GF-D8 (cell line): ENCODE measurements around the gene ATP13A5.

Experiments
- DNase-seq: peaks from one replicate; lab custom pipeline; 2025; lab: John Stamatoyannopoulos, UW

The ATP13A5 gene

GRCh38 chr3:193253986-193254660 is 124.4 kb downstream of the ATP13A5 start:
- DNase-seq = no peak

DNA sequence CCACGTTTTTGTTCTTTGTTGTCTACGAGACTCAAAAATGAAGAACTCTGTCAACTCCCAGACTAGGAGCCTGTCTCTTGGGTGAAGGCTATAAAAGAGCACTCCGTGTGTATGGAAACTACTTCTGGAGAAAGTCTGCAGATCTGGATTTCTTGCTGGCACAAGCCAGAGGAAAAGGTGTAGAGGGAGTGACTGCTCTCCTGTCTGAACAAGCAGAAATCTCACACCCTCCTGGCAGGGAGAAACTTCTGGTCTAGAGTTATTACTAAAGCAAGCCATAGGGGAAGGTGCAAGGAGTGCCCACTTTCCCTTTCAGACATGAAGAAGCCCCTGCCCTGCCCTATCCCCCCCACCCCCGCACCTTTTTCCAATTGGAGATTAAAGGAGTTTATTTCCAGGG is 128.1 kb downstream of the ATP13A5 start:
- no peak for DNase-seq

DNA sequence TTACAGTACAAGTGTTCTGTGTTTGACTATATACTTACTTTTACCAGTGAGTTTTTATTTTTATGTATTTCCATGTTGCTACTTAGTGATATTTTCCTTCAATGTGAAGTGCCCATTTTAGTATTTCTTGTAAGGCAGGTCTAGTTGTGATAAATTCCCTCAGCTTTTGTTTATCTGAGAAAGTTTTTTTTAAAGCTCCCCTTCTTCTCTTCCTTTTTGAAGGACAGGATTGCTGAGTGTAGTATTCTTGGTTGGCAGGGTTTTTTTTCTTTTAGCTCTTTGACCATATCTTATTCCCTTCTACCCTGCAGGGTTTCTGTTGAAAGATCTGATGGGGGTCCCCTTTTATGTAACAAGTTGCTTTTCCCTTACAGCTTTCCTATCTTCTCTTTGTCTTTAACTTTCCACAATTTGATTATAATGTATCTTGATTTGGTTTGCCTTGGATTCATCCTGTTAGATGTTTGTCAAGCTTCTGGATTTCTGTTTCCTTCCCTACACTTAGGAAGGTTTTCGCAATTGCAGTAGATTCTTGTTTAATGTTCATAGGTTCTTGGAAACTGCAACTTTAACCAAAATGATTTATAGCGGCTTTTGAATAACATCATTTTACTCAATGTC is 129.6 kb downstream of the ATP13A5 start:
- DNase-seq = no peak

DNA sequence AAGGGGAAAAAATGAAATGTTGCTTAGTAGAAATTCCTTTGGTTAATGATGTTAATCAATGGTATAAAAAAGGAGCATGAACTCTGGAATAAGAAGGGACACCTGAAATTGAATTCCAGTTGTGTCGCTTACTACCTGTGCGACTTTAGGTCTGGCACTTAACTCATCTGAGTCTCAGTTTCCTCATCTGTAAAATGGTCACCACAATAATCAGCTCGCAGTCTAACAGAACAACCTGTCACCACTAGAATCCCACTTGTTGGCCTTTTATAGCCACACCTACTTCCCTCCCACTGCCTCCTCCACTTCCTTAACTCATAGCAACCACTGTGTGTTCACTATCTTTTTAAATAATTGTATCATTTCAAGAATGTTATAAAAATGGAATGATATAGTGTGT is 135.0 kb downstream of the ATP13A5 start:
- no peak for DNase-seq

DNA sequence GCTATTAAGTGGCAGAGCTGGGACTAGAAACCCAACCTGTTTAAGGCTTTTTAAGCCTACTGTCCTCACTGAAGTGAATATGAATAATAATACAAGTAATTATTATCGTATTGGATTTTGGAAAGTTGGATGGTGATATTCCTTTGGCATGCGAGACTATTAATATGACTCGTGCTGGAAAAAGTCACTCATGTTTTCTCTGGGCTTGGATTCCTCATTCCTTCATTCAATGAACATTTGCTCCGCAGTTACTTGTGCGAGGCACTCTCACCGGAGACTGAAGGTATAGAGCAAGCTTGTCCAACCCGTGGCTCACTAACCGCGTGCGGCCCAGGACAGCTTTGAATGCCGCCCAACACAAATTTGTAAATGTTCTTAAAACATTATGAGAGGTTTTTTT is 136.8 kb downstream of the ATP13A5 start:
- no peak for DNase-seq

DNA sequence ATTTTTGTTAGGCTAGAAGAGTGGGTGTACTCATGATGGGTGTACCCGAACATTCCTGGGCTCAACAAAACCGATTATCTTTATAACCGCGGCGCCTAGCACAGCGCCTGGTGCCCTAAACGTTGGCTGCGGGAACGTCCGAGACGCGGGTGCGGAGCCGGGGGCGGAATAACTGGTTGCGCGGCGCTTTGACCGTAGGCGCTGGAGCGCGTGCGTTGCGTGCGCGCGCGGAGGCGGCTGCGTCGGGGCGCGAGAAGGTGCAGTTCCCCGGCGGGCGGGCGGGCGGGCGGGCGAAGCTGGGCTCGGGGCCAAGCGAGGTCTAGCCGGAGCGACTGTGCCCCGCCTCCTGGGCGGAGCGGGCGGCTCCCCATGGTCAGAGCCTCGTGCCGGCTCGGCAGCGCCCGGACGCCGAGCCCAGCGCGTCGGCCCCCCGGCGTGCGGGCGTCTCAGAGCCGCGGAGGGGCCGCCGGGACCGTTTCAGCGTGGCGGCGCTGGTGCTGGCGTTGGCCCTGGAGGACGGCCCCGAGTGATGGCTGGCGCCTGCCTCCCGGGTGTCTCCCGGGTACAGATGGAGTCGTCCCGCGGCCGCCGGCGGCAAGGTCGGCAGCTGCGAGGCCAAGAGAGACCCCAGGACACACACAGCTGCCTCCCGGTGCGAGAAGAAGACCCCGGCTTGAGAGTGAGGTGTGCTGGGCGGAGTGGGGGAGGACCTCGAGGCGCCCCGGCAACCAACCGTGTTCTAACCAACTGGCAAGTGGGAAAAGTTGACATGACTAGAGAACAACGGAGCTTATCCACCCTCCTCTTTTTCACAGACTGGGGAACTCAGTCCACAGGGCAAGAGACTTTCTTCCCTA is 137.5 kb downstream of the ATP13A5 start, which contains the start of gene PLAAT1:
Gene PLAAT1 (plus strand): TSS at position 373 of the 857 bp plus-strand sequence. CDS start 14,429 bp downstream, outside the sequence.
- DNase-seq = no peak

GRCh38 chr3:193240436-193240849 is 138.1 kb downstream of the ATP13A5 start:
- DNase-seq = no peak

GRCh38 chr3:193237030-193237429 is 141.5 kb downstream of the ATP13A5 start:
- no peak for DNase-seq

DNA sequence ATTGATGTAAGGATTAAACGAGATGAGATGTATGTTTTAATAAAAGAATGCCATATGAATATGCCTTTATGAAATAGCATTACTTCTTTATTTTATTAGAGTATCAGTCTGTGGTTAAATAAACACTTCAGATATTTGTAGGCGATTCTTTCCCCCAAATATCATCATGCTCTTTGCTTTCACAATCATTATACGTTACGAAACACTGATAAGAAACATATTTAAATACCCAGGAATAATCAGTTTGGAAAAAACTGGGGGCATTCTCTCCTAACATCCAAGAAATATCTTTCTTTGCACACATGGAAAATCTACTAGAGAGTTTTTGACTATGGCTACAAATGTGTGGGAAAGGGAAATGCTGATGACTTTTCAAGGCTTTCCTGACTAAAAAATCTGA is 142.0 kb downstream of the ATP13A5 start:
- no peak for DNase-seq

DNA sequence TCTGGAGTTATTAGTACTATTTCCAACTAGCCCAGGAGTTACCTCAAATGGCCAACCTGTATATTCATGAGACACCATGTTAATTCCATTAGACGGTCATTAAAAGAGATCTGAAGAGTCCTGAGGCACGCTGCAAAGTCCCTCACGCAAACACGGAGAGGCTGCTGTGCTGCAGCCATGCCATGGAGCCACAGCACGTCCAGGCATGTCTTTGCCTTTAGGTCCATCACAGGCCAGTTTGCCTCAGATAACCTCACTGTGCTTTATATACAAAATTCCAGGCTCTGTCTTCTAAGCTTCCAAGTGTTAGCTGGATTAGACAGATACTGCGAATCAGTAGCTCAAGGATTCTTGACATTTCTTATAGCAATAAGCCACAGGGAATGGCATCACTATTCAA is 147.4 kb downstream of the ATP13A5 start:
- no peak for DNase-seq

DNA sequence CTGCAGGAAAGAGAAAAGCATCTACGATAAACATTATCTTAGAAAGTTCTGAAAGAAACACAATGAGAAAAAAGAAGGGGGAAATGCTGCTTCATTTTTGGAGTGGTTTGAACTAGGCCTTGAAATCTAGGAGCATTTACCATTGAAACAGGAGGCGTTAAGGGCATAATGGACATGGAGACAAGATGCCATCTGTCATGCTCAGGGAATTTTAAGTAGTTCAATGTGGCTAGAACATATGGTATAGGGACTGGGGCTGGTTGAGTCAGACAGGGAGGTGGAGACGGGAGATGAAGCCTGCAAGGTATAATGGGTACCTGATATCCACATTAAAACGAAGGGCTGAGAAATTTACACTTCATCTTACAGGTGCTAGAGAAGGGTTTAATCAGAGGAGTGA is 147.9 kb downstream of the ATP13A5 start:
- no peak for DNase-seq

DNA sequence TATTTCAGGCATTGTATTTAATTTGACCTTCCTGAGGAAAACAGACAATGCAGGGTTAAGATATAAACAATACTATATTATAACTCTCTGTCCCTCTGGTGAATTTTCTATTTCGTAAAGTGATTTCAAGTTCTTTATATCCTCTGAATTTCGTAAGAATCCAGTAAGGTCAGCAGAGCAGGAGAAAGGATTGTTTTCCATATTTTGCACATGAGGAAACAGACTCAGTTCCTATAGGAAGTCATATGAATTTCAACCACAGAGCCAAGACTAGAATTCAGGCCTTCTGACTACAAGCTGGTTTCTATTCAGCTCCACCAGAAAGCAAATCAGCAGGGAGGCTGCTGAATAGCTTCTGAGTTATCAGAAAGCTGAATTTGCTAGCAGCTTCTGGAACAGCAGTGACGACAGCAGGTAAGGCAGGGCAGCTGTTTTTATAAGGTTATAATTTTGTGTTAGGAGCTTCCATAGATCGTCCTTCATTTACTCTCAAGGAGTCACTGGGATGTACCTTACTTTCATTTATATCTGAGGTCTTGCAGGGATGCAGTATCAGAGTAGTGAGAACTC is 148.6 kb downstream of the ATP13A5 start:
- no peak for DNase-seq

DNA sequence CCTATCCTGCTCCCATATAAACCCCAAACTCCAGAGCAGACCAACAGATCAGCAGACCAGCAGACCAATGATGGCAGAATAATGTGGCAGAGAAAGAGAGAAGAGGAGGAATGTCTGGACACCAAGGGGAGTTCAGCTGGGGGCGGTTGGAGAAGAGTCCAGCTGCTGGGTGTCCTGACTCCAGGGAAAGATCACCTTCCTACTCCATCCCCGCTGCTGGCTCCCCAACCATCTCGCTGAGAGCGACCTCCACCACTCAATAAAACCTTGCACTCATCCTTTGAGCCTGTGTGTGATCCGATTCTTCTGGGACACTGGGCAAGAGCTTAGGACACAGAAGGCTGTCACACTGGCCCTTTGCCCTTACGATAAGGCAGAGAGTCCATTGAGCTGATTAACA is 150.3 kb downstream of the ATP13A5 start:
- no peak for DNase-seq

DNA sequence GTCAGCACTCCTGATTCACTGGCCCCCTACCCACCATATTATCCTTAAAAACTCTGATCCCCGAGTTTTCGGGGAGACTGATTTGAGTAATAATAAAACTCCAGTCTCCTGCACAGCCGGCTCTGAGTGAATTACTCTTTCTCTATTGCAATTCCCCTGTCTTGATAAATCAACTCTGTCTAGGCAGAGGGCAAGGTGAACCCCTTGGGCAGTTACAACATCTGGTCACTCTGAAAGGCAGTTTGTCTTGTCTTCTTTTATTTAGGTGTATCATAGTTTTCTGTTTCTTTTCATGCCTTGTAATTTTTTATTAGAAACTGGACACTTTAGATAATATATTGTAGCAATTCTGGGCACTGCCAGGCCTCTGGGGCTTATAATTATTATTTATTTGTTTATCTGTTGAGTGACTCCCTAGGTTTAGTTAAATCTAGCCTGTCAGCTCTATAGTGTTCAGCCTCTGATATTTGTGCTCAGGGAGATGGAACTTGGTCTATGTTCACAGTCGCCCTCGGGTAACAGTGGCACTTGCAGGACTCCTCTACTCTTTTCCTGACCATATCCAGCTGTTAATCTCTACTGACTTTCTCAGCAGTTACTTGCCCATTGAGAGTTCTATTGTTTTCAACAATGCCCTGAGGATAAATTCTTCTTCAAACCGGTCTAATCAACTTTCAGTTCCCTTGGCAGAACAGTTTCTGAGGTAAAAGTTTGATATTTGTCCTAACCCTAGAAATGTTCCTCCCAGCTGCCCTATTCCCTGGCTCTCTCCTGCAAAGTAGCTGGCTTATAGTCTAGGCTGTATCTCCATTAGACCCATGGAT is 153.0 kb downstream of the ATP13A5 start:
- DNase-seq = no peak
